ENCODE measurements around the gene DYNC2I2.

DYNC2I2 gene

GRCh38 chr9:128636556-128637530 is 19.8 kb downstream of the DYNC2I2 start:
- no peak for FAIRE-seq

GRCh38 chr9:128636024-128636390 is 20.6 kb downstream of the DYNC2I2 start:
- peak; percentile 68 for DNase-seq (ENCODE audit: low spot score)
- FAIRE-seq: no peak

More at GRCh38 chr9:128636556-128637530, 19.8 kb downstream of the DYNC2I2 start:
- DNase-seq (ENCODE audit: low spot score): no peak

GRCh38 chr9:128635266-128636023 is 21.2 kb downstream of the DYNC2I2 start:
- peak; percentile 92 for FAIRE-seq
- peak; percentile 98 for DNase-seq (ENCODE audit: low spot score)

GRCh38 chr9:128634651-128635262 is 21.9 kb downstream of the DYNC2I2 start:
- no peak for FAIRE-seq
- no peak for DNase-seq (ENCODE audit: low spot score)

GRCh38 chr9:128634111-128634510 is 22.5 kb downstream of the DYNC2I2 start:
- FAIRE-seq (no peak), DNase-seq (ENCODE audit: low spot score) (no peak)

- FAIRE-seq (no peak), DNase-seq (ENCODE audit: low spot score) (no peak)
Measured at GRCh38 chr9:128633601-128634000, 23.0 kb downstream of the DYNC2I2 start.

- no peak for FAIRE-seq
Measured at GRCh38 chr9:128633057-128633456, 23.6 kb downstream of the DYNC2I2 start.

GRCh38 chr9:128632486-128632885 is 24.2 kb downstream of the DYNC2I2 start:
- FAIRE-seq (no peak), DNase-seq (ENCODE audit: low spot score) (no peak)

More at GRCh38 chr9:128633057-128633456, 23.6 kb downstream of the DYNC2I2 start:
- DNase-seq (ENCODE audit: low spot score): no peak

GRCh38 chr9:128632066-128632465 is 24.6 kb downstream of the DYNC2I2 start:
- no peak for FAIRE-seq
- no peak for DNase-seq (ENCODE audit: low spot score)

GRCh38 chr9:128631636-128632035 is 25.0 kb downstream of the DYNC2I2 start:
- no peak for DNase-seq (ENCODE audit: low spot score)
- FAIRE-seq: no peak

- no peak for DNase-seq (ENCODE audit: low spot score)
- no peak for FAIRE-seq
Measured at GRCh38 chr9:128629852-128630545, 26.6 kb downstream of the DYNC2I2 start.

- no peak for FAIRE-seq
- DNase-seq (ENCODE audit: low spot score): no peak
Measured at GRCh38 chr9:128629136-128629535, 27.5 kb downstream of the DYNC2I2 start.

GRCh38 chr9:128628471-128629048 is 28.1 kb downstream of the DYNC2I2 start:
- FAIRE-seq (no peak), DNase-seq (ENCODE audit: low spot score) (no peak)

- FAIRE-seq (no peak), DNase-seq (ENCODE audit: low spot score) (no peak)
Measured at GRCh38 chr9:128627906-128628305, 28.7 kb downstream of the DYNC2I2 start.

- DNase-seq (ENCODE audit: low spot score) (no peak), FAIRE-seq (no peak)
Measured at GRCh38 chr9:128627127-128627715, 29.4 kb downstream of the DYNC2I2 start.

- FAIRE-seq (no peak), DNase-seq (ENCODE audit: low spot score) (no peak)
Measured at GRCh38 chr9:128626181-128626580, 30.5 kb downstream of the DYNC2I2 start.

- FAIRE-seq: no peak
- no peak for DNase-seq (ENCODE audit: low spot score)
Measured at GRCh38 chr9:128625391-128626146, 31.1 kb downstream of the DYNC2I2 start.

GRCh38 chr9:128624566-128624965 is 32.1 kb downstream of the DYNC2I2 start:
- FAIRE-seq: no peak
- no peak for DNase-seq (ENCODE audit: low spot score)

GRCh38 chr9:128621730-128622455 is 34.8 kb downstream of the DYNC2I2 start:
- no peak for FAIRE-seq
- no peak for DNase-seq (ENCODE audit: low spot score)
